CD14-positive monocyte (primary cell): ENCODE measurements around the gene RAB3GAP2. TPM values are rescaled to one million over a fixed set of nuclear protein-coding genes. Genes with fewer than 3 reads are reported as not detected.
"Not testable (repeated sequence)": the region's sequence is repeated elsewhere in the genome, so short reads cannot be mapped to it uniquely, and the experiment has no call there.

Source experiments
- DNase-seq, 3 donors: peaks; one replicate each; pipeline ENCODE4 v3.0.0-alpha.2; 2011 to 2022
- H2AFZ ChIP-seq: 2 replicates; pipeline ENCODE4 v1.6.0; 2012; ENCODE audit warnings: mild to moderate bottlenecking, low read depth, low read length, inconsistent platforms; ENCODE audit not compliant: insufficient read depth, poor library complexity, severe bottlenecking
- H3K27ac ChIP-seq, 2 donors: 1 replicate in 1 of 2; 2 replicates in 1 of 2; pipeline ENCODE4 v1.5.1; 2012 to 2013; ENCODE audit warnings: low read length in 2 of 2, control low read depth in 1 of 2, inconsistent platforms in 1 of 2, low read depth in 1 of 2, mild to moderate bottlenecking in 1 of 2
- H3K27me3 ChIP-seq, 2 donors: one replicate each; pipeline versions ENCODE4 v1.6.0 to v1.6.1; 2011 to 2013; ENCODE audit warnings: low read length in 2 of 2; ENCODE audit not compliant: control insufficient read depth in 2 of 2, insufficient read depth in 2 of 2
- H3K36me3 ChIP-seq, 2 donors: replicated peaks in 1 of 2; 1 replicate in 1 of 2; 2 replicates in 1 of 2; pipeline versions ENCODE4 v1.5.1 to v1.6.1; 2012 to 2013; ENCODE audit warnings: low read length in 2 of 2, control low read depth in 1 of 2, inconsistent platforms in 1 of 2, mild to moderate bottlenecking in 1 of 2; ENCODE audit not compliant: insufficient read depth in 2 of 2, control insufficient read depth in 1 of 2
- H3K4me1 ChIP-seq, 2 donors: 1 replicate in 1 of 2; 2 replicates in 1 of 2; pipeline versions ENCODE4 v1.5.1 to v1.6.1; 2012 to 2013; ENCODE audit warnings: low read length in 2 of 2, control low read depth in 1 of 2, inconsistent platforms in 1 of 2, mild to moderate bottlenecking in 1 of 2, moderate library complexity in 1 of 2; ENCODE audit not compliant: insufficient read depth in 2 of 2, control insufficient read depth in 1 of 2
- H3K4me2 ChIP-seq: replicated peaks from 2 replicates; pipeline ENCODE3; 2012; ENCODE audit warnings: low read length, moderate library complexity, mild to moderate bottlenecking; ENCODE audit not compliant: poor library complexity, severe bottlenecking; ENCODE audit errors: extremely low read depth
- H3K4me3 ChIP-seq, 3 experiments: fragments of 200-600 bp in 1 of 3; sonication (generic) in 1 of 3; replicated peaks in 1 of 3; 1 replicate in 2 of 3; 2 replicates in 1 of 3; pipeline ENCODE4 v1.5.1; 2011 to 2013; ENCODE audit warnings: low read length in 3 of 3, mild to moderate bottlenecking in 3 of 3, control low read depth in 2 of 3, low read depth in 2 of 3, inconsistent platforms in 1 of 3, moderate library complexity in 1 of 3
- H3K79me2 ChIP-seq: 2 replicates; pipeline ENCODE4 v1.6.0; 2012; ENCODE audit warnings: mild to moderate bottlenecking, control low read depth, inconsistent platforms, low read length, moderate library complexity; ENCODE audit not compliant: insufficient read depth
- H3K9ac ChIP-seq: 2 replicates; pipeline ENCODE4 v1.6.0; 2017; ENCODE audit warnings: low read length, mild to moderate bottlenecking; ENCODE audit not compliant: insufficient read depth, poor library complexity, severe bottlenecking
- H3K9me3 ChIP-seq, 2 donors: replicated peaks in 1 of 2; 1 replicate in 1 of 2; 2 replicates in 1 of 2; pipeline versions ENCODE4 v1.5.1 to v1.6.1; 2012 to 2013; ENCODE audit warnings: low read length in 2 of 2, control low read depth in 1 of 2; ENCODE audit not compliant: control insufficient read depth in 1 of 2, insufficient read depth in 1 of 2
- H4K20me1 ChIP-seq: 2 replicates; pipeline ENCODE4 v1.6.0; 2012; ENCODE audit warnings: mild to moderate bottlenecking, low read length, control low read depth, moderate library complexity; ENCODE audit not compliant: insufficient read depth
- H3K27ac Mint-ChIP-seq, 7 donors: one replicate each; pipeline ENCODE4 v1.8.0; 2020; ENCODE audit warnings: mild to moderate bottlenecking in 7 of 7, mixed read lengths in 7 of 7, moderate library complexity in 6 of 7, inconsistent platforms in 2 of 7
- H3K27me3 Mint-ChIP-seq, 3 donors: one replicate each; pipeline ENCODE4 v1.8.0; 2021 to 2022; ENCODE audit warnings: low read depth in 3 of 3, mild to moderate bottlenecking in 3 of 3, mixed read lengths in 3 of 3, moderate library complexity in 3 of 3, inconsistent platforms in 1 of 3
- H3K36me3 Mint-ChIP-seq, 2 donors: one replicate each; pipeline ENCODE4 v1.8.0; 2020; ENCODE audit warnings: mixed read lengths in 2 of 2, inconsistent platforms in 1 of 2, mild to moderate bottlenecking in 1 of 2
- H3K4me1 Mint-ChIP-seq: one replicate; pipeline ENCODE4 v1.8.0; 2020; ENCODE audit warnings: mild to moderate bottlenecking, mixed read lengths
- H3K4me3 Mint-ChIP-seq, 2 donors: one replicate each; pipeline ENCODE4 v1.8.0; 2020; ENCODE audit warnings: mild to moderate bottlenecking in 2 of 2, mixed read lengths in 2 of 2, moderate library complexity in 1 of 2
- H3K9me3 Mint-ChIP-seq, 7 donors: one replicate each; pipeline ENCODE4 v1.8.0; 2020 to 2022; ENCODE audit warnings: mixed read lengths in 7 of 7, mild to moderate bottlenecking in 6 of 7, moderate library complexity in 6 of 7, inconsistent platforms in 2 of 7
- CTCF ChIP-seq: fragments of 200-600 bp; IDR thresholded peaks from one replicate; pipeline ENCODE4 v1.8.0; 2022; ENCODE audit warnings: antibody characterized with exemption, mild to moderate bottlenecking
- WGBS: methylation state at CpG from one replicate; pipeline ENCODE4 v1.1.5; 2013; ENCODE audit warnings: missing lambda C conversion rate; ENCODE audit not compliant: insufficient coverage; 5-methylcytosine and 5-hydroxymethylcytosine counted together
- intact Hi-C, 2 donors: fragments of 100-400 bp; cut with micrococcal nuclease; formaldehyde crosslinking; loops; one replicate each; pipeline versions ENCODE4 v1.15.0 to v1.15.1; 2023
- polyA plus RNA-seq, 3 donors: library from polyadenylated mRNA; depleted of rRNA in 1 of 3; unstranded in 2 of 3; stranded (reverse) in 1 of 3; fragments of 300-500 nt in 2 of 3; fragments of >200 nt in 1 of 3; fragmentation: Illumina TruSeq in 2 of 3; gene quantifications; 1 replicate in 2 of 3; 2 replicates in 1 of 3; pipeline ENCODE4 v1.2.3, GENCODE V29; 2012 to 2021

RAB3GAP2 gene
- polyA plus RNA-seq, 3 donors: 9.8 to 12.1 (median 11.6) TPM

DNA sequence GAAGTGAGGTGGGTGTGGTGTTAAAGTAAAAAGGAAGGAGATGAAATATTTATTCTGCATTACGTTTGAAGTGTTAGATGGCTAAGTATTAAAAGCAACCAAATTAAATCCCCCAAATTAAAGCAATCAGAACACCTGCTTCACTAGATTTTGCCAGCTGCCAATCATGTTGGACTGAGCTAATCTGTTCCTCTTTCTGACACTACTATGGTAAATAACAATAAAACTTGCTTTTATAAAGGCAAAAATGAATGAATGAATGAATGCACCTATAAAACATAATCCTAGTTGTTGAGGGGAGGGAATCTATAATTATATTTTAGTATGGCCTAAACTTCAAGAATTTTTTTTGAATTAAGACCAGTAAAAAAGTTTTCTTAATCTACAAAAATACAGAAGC is 51.0 kb downstream of the RAB3GAP2 start:
- H3K9me3 Mint-ChIP-seq: no peaks in the 10 kb centered on the region

GRCh38 chr1:220220699-220221040 is 51.6 kb downstream of the RAB3GAP2 start:
- H3K36me3 Mint-ChIP-seq, H3K27me3 ChIP-seq, H3K9me3 Mint-ChIP-seq, H3K27me3 Mint-ChIP-seq, DNase-seq, H3K27ac ChIP-seq, H3K9ac ChIP-seq, H3K4me1 ChIP-seq, H3K9me3 ChIP-seq, intact Hi-C loops, H3K36me3 ChIP-seq, H3K4me2 ChIP-seq, H2AFZ ChIP-seq, H3K4me1 Mint-ChIP-seq, H3K4me3 ChIP-seq: not testable (repeated sequence)
- H3K4me3 Mint-ChIP-seq: peak overlapping the region in 1 of 2 donors; percentile 13
- Histone ChIP-seq H3K79me2 (peaks cover 23% of the 10 kb centered on the region), H4K20me1 (peaks cover 42% of the 10 kb centered on the region)
- H3K27ac Mint-ChIP-seq: peak overlapping the region in 2 of 7 donors; percentile 37 to 61
- 100% methylated on average over 1 of the region's 4 CpGs for WGBS

More for the DNA sequence above, 51.0 kb downstream of the RAB3GAP2 start:
- intact Hi-C loops: no loop called here
- H3K9me3 ChIP-seq: no peaks in the 10 kb centered on the region
- H3K27me3 ChIP-seq: no peaks in the 10 kb centered on the region
- H3K36me3 ChIP-seq: peaks cover 5 to 9% of the 10 kb centered on the region in 2 donors
- H3K4me1 ChIP-seq: peaks cover 0 to 3% of the 10 kb centered on the region in 2 donors
- H3K4me3 ChIP-seq: no peak overlapping the region
- H2AFZ ChIP-seq: no peak overlapping the region
- no peak for TF ChIP-seq CTCF
- H3K4me3 Mint-ChIP-seq: no peak overlapping the region
- no peak overlapping the region for H3K4me2 ChIP-seq
- DNase-seq: no peak
- H4K20me1 ChIP-seq: peaks cover 43% of the 10 kb centered on the region
- peaks cover 17% of the 10 kb centered on the region for H3K79me2 ChIP-seq
- no peak overlapping the region for H3K9ac ChIP-seq
- peaks cover 4% of the 10 kb centered on the region for H3K4me1 Mint-ChIP-seq
- H3K36me3 Mint-ChIP-seq: peaks cover 9 to 10% of the 10 kb centered on the region in 2 donors
- whole genome bisulfite sequencing: no CpG with 5 or more reads among the region's 1 CpG
- no peaks in the 10 kb centered on the region for H3K27me3 Mint-ChIP-seq
- H3K27ac ChIP-seq: no peak overlapping the region
- H3K27ac Mint-ChIP-seq: no peak overlapping the region
